ENCODE measurements around the gene ADGRL2. TPM values are rescaled to one million over a fixed set of nuclear protein-coding genes. Genes with fewer than 3 reads are reported as not detected.

Gene ADGRL2
- total and polyA plus RNA-seq, 3 donors from 2014 or later, result 13.5 to 25.2 (median 13.8) TPM

GRCh38 chr1:81811757-81812371 is 11.1 kb downstream of the ADGRL2 start:
- TF ChIP-seq, protein P1, sequence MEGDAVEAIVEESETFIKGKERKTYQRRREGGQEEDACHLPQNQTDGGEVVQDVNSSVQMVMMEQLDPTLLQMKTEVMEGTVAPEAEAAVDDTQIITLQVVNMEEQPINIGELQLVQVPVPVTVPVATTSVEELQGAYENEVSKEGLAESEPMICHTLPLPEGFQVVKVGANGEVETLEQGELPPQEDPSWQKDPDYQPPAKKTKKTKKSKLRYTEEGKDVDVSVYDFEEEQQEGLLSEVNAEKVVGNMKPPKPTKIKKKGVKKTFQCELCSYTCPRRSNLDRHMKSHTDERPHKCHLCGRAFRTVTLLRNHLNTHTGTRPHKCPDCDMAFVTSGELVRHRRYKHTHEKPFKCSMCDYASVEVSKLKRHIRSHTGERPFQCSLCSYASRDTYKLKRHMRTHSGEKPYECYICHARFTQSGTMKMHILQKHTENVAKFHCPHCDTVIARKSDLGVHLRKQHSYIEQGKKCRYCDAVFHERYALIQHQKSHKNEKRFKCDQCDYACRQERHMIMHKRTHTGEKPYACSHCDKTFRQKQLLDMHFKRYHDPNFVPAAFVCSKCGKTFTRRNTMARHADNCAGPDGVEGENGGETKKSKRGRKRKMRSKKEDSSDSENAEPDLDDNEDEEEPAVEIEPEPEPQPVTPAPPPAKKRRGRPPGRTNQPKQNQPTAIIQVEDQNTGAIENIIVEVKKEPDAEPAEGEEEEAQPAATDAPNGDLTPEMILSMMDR (IDR thresholded peaks at IDR 0.05), result no peak
- TF ChIP-seq POLR2A (IDR thresholded peaks at IDR 0.05), result no peak
- DNase-seq, result no peak
- WGBS, 2 donors, result 69 to 70% methylated on average over 3 of the region's 3 CpGs
- Histone ChIP-seq H3K36me3 (ENCODE audit: low read depth, missing control alignments) (no peaks in the 10 kb centered on the region), H3K4me1 (no peaks in the 10 kb centered on the region), H3K9me3 (no peaks in the 10 kb centered on the region), H3K27ac (no peak overlapping the region), H3K27me3 (no peaks in the 10 kb centered on the region), H3K4me3 (no peak overlapping the region)
- intact Hi-C loops (cut with DNase I; ENCODE audit: low total_unique reads), result no loop called here

DNA sequence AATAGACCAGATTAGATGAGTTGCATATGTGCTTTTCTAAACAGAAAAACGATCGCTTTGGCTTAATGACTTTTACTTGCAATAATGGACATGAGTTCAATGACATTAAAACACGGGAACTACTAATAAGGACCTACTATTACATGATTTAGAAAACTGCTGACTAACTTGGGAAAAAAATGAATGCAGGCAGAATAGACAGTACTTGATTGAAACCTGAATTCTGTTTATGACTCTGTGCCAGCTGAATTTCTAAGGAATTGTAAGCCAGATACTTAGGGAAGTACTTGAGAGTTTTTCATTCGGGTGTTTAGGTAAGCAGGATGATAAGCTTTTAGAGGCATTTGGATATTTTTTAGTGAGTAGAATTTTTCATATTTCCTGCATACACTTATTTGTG is 12.0 kb downstream of the ADGRL2 start:
- TF ChIP-seq POLR2A (IDR thresholded peaks at IDR 0.05), result no peak
- TF ChIP-seq, protein P1 (IDR thresholded peaks at IDR 0.05), result no peak
- Histone ChIP-seq H3K27ac (no peak overlapping the region), H3K4me1 (no peaks in the 10 kb centered on the region), H3K4me3 (no peak overlapping the region), H3K27me3 (no peaks in the 10 kb centered on the region), H3K9me3 (no peaks in the 10 kb centered on the region), H3K36me3 (ENCODE audit: low read depth, missing control alignments) (no peaks in the 10 kb centered on the region)
- intact Hi-C loops (cut with DNase I; ENCODE audit: low total_unique reads), result no loop called here
- DNase-seq, result no peak
- WGBS, 2 donors, result 58 to 69% methylated on average over 4 of the region's 4 CpGs

DNA sequence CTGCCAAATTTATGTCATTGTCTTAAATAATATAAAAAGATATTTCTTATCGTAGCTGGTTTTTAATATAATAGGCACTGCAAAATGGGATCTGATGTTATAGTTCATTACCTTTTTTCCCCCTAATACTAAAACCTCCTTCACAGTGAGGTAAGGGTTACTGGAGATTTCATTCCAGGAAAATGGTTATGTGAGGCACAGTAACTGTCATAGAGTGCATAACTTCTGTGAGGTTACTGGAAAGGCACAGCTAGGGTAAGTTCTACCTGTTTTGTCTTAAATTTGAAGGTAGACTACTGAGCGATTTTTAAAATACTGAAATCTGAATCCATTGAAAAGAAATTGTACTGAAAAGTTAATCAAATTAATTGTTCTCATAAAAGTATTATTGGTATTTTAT is 13.0 kb downstream of the ADGRL2 start:
- TF ChIP-seq, protein P1 (IDR thresholded peaks at IDR 0.05), result no peak
- TF ChIP-seq POLR2A (IDR thresholded peaks at IDR 0.05), result no peak
- intact Hi-C loops (cut with DNase I; ENCODE audit: low total_unique reads), result no loop called here
- 91 to 94% methylated on average over 2 of the region's 2 CpGs for WGBS, 2 donors
- Histone ChIP-seq H3K27me3 (no peaks in the 10 kb centered on the region), H3K9me3 (no peaks in the 10 kb centered on the region), H3K4me3 (no peak overlapping the region), H3K4me1 (no peaks in the 10 kb centered on the region), H3K27ac (no peak overlapping the region), H3K36me3 (ENCODE audit: low read depth, missing control alignments) (no peaks in the 10 kb centered on the region)
- DNase-seq, result no peak

DNA sequence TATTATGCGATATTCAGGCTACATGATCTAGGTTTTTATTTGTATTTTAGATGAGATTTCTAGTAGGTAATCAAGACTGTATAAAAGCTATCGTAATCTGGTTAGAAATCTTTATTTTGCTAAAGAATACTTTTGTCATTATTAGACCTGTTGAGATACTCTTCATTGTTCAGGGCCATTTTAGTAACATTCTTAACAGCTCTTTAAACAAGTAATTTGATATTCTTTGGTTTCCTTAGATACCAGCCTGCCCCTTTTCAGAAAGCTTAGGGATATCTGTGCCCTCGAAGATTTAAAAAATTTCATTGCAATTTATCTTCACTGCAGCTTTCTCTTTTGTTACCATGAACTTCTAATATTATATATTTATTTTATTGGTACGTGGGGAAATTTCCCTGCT is 18.9 kb downstream of the ADGRL2 start:
- intact Hi-C loops (cut with DNase I; ENCODE audit: low total_unique reads), result no loop called here

More for the DNA sequence above, 18.9 kb downstream of the ADGRL2 start:
- no peak for DNase-seq
- Histone ChIP-seq H3K4me1 (no peaks in the 10 kb centered on the region), H3K27me3 (no peaks in the 10 kb centered on the region), H3K9me3 (no peaks in the 10 kb centered on the region), H3K27ac (no peak overlapping the region), H3K4me3 (no peak overlapping the region), H3K36me3 (ENCODE audit: low read depth, missing control alignments) (no peaks in the 10 kb centered on the region)
- WGBS, 2 donors, result 80 to 81% methylated on average over 4 of the region's 4 CpGs
- TF ChIP-seq, protein P1 (IDR thresholded peaks at IDR 0.05), result no peak
- TF ChIP-seq POLR2A (IDR thresholded peaks at IDR 0.05), result no peak

Measured in testis (tissue), 3 donors.